Measurements from ENCODE around the gene SNAI1. TPM values are rescaled to one million over a fixed set of nuclear protein-coding genes. Genes with fewer than 3 reads are reported as not detected.

SNAI1 gene
- total RNA-seq, 4 donors from 2014 or later, result 0.83 to 5.3 (median 3.0) TPM

GRCh38 chr20:50029697-50030461 is 47.1 kb downstream of the SNAI1 start:
- H3K4me1 ChIP-seq, result peaks cover 34 to 69% (median 59%) of the 10 kb centered on the region in 4 donors

DNA sequence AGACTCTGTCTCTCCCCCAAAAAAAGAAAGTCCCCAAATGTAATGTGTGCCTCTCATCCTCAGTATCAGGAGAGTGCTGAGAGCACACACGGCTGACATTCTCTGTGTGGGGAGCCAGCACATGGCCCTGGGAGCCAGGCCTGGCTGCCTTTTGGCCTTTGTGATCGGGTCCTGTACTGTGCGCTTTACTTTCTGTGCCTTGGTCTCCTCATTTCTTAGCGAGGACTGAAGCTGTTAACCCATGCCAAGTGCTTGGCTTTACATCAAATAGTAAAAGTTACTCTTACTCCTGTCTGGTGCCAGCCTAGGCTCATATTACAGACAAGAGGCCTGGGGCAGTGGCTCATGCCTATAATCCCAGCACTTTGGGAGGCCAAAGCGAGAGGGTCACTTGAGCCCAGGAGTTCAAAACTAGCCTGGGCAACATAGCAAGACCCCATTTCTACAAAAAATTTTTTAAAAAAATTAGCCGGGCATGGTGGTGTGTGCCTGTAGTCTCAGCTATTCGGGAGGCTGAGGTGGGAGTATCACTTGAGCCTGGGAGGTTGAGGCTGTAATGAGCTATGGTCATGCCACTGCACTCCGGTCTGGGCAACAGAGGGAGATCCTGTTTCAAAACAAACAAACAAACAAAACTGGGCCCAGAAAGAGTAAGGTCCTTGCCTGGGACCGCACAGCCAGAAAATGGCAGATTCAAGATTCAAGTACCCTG is 50.3 kb downstream of the SNAI1 start:
- H3K4me1 ChIP-seq, result peaks cover 29 to 58% (median 51%) of the 10 kb centered on the region in 4 donors
- no peak for DNase-seq (ENCODE audit: extremely low spot score)
- 93% methylated on average over 9 of the region's 9 CpGs for WGBS
- intact Hi-C loops (cut with DNase I), result no loop called here
- no peaks in the 10 kb centered on the region for H3K36me3 ChIP-seq
- peak overlapping the region in 1 of 4 donors; percentile 35 for H3K27ac ChIP-seq (replicated peaks in 1 of 4)
- H3K9me3 ChIP-seq, result no peaks in the 10 kb centered on the region
- no peak overlapping the region for H3K4me3 ChIP-seq
- no peak for TF ChIP-seq POLR2A (IDR thresholded peaks at IDR 0.05; ENCODE audit: low read depth)
- H3K27me3 ChIP-seq, result no peaks in the 10 kb centered on the region

More at GRCh38 chr20:50029697-50030461, 47.1 kb downstream of the SNAI1 start:
- peak; percentile 14 to 33 for TF ChIP-seq POLR2AphosphoS5 (IDR thresholded peaks at IDR 0.05)
- TF ChIP-seq POLR2A (IDR thresholded peaks at IDR 0.05; ENCODE audit: low read depth), result no peak
- H3K36me3 ChIP-seq, result no peaks in the 10 kb centered on the region
- H3K4me3 ChIP-seq, result no peak overlapping the region
- intact Hi-C loops (cut with DNase I), result no loop called here
- peak overlapping the region; percentile 4 to 43 (median 26) for H3K27ac ChIP-seq (replicated peaks in 1 of 4)
- DNase-seq (ENCODE audit: extremely low spot score), result no peak
- H3K27me3 ChIP-seq, result no peaks in the 10 kb centered on the region
- no peaks in the 10 kb centered on the region for H3K9me3 ChIP-seq
- 65% methylated on average over 17 of the region's 19 CpGs for WGBS

GRCh38 chr20:50034567-50035180 is 51.9 kb downstream of the SNAI1 start:
- 81% methylated on average over 7 of the region's 9 CpGs for WGBS
- intact Hi-C loops (cut with DNase I), result no loop called here
- Histone ChIP-seq H3K27me3 (no peaks in the 10 kb centered on the region), H3K9me3 (no peaks in the 10 kb centered on the region), H3K27ac (replicated peaks in 1 of 4) (peak overlapping the region; percentile 11 to 66 (median 61)), H3K4me1 (peaks cover 24 to 42% (median 37%) of the 10 kb centered on the region in 4 donors), H3K36me3 (no peaks in the 10 kb centered on the region), H3K4me3 (no peak overlapping the region)
- no peak for TF ChIP-seq CTCF (IDR thresholded peaks at IDR 0.05)
- TF ChIP-seq POLR2A (IDR thresholded peaks at IDR 0.05; ENCODE audit: low read depth), result no peak
- peak in 1 of 2 donors; percentile 22 for TF ChIP-seq POLR2AphosphoS5 (IDR thresholded peaks at IDR 0.05)
- TF ChIP-seq EP300 (IDR thresholded peaks at IDR 0.05), result no peak
- no peak for DNase-seq (ENCODE audit: extremely low spot score)

GRCh38 chr20:50036703-50037102 is 53.9 kb downstream of the SNAI1 start:
- H3K9me3 ChIP-seq, result no peaks in the 10 kb centered on the region
- H3K4me3 ChIP-seq, result no peak overlapping the region
- 100% methylated on average over 1 of the region's 3 CpGs for WGBS
- peaks cover 15 to 23% (median 20%) of the 10 kb centered on the region in 4 donors for H3K4me1 ChIP-seq
- intact Hi-C loops (cut with DNase I), result no loop called here
- no peak overlapping the region for H3K27ac ChIP-seq (replicated peaks in 1 of 4)
- DNase-seq (ENCODE audit: extremely low spot score), result no peak
- no peaks in the 10 kb centered on the region for H3K27me3 ChIP-seq
- TF ChIP-seq POLR2A (IDR thresholded peaks at IDR 0.05; ENCODE audit: low read depth) (no peak), EP300 (IDR thresholded peaks at IDR 0.05) (no peak), POLR2AphosphoS5 (IDR thresholded peaks at IDR 0.05) (no peak), CTCF (IDR thresholded peaks at IDR 0.05) (no peak)
- H3K36me3 ChIP-seq, result no peaks in the 10 kb centered on the region

GRCh38 chr20:50037123-50037522 is 54.3 kb downstream of the SNAI1 start:
- intact Hi-C loops (cut with DNase I), result no loop called here
- H3K27me3 ChIP-seq, result no peaks in the 10 kb centered on the region
- TF ChIP-seq POLR2A (IDR thresholded peaks at IDR 0.05; ENCODE audit: low read depth) (no peak), POLR2AphosphoS5 (IDR thresholded peaks at IDR 0.05) (no peak), CTCF (IDR thresholded peaks at IDR 0.05) (no peak), EP300 (IDR thresholded peaks at IDR 0.05) (no peak)
- H3K9me3 ChIP-seq, result no peaks in the 10 kb centered on the region
- DNase-seq (ENCODE audit: extremely low spot score), result no peak
- no peaks in the 10 kb centered on the region for H3K36me3 ChIP-seq
- no peak overlapping the region for H3K27ac ChIP-seq (replicated peaks in 1 of 4)
- H3K4me3 ChIP-seq, result no peak overlapping the region
- WGBS, result 83% methylated on average over 1 of the region's 3 CpGs
- H3K4me1 ChIP-seq, result peaks cover 15 to 23% (median 18%) of the 10 kb centered on the region in 4 donors
